HepG2 (cell line): ENCODE results near the gene ATP23. TPM values are rescaled to one million over a fixed set of nuclear protein-coding genes. Genes with fewer than 3 reads are reported as not detected.

Source experiments
- ATAC-seq: fragments of 200-7000 bp; cut with Tn5 transposase; 3 replicates; pipeline ENCODE4 v1.9.1; 2020; ENCODE audit warnings: mild to moderate bottlenecking, moderate library complexity
- BruUV-seq: library from RNA; stranded (reverse); fragments of 400-500 nt; replicated peaks from 2 replicates; lab custom pipeline; 2021; lab: Mats Ljungman, UMichigan
- CTCF ChIA-PET: fragments of 300-600 bp; formaldehyde crosslinking; extraction: SDS; loops from one replicate; lab custom pipeline; 2021; ENCODE audit warnings: low total read pairs, inconsistent platforms, low intra/inter-chr PET ratio; lab: Yijun Ruan, JAX
- POLR2A ChIA-PET: fragments of 350-600 bp; sonication (Branson Sonifier 250); formaldehyde crosslinking; loops from one replicate; lab custom pipeline; 2020; ENCODE audit warnings: antibody characterized with exemption, inconsistent platforms; lab: Yijun Ruan, JAX
- DNase-seq: peaks from one replicate; pipeline ENCODE4 v3.0.0-alpha.2; 2015; ENCODE audit warnings: low spot score
- FAIRE-seq: peaks from 3 replicates; lab custom pipeline; 2011; peaks lifted over from hg19 to GRCh38; lab: Jason Lieb, UNC
- H2AFZ ChIP-seq: one replicate; pipeline ENCODE4 v1.6.1; 2011; ENCODE audit warnings: low read length, inconsistent platforms
- H3K27ac ChIP-seq: fragments of 300-600 bp; 3 replicates; pipeline ENCODE4 v1.8.0; 2011; ENCODE audit warnings: mixed run types, mild to moderate bottlenecking, mixed read lengths, low read length, inconsistent platforms; ENCODE audit not compliant: insufficient read depth; ENCODE audit errors: extremely low read length
- H3K27me3 ChIP-seq, 2 experiments: fragments of 200-600 bp in 1 of 2; 2 replicates in 1 of 2; 3 replicates in 1 of 2; pipeline versions ENCODE4 v1.6.0 to v1.8.0; 2011; ENCODE audit warnings: low read length in 2 of 2, mild to moderate bottlenecking in 2 of 2, moderate library complexity in 2 of 2, inconsistent platforms in 1 of 2; ENCODE audit not compliant: insufficient read depth in 2 of 2, control insufficient read depth in 1 of 2
- H3K36me3 ChIP-seq, 2 experiments: fragments of 200-600 bp in 1 of 2; replicated peaks in 1 of 2; 2 replicates in 1 of 2; 3 replicates in 1 of 2; pipeline versions ENCODE4 v1.5.1 to v1.8.0; 2011; ENCODE audit warnings: low read length in 2 of 2, inconsistent platforms in 1 of 2; ENCODE audit not compliant: insufficient read depth in 2 of 2, control insufficient read depth in 1 of 2
- H3K4me1 ChIP-seq: 2 replicates; pipeline ENCODE4 v1.5.1; 2012; ENCODE audit warnings: low read length, inconsistent platforms; ENCODE audit not compliant: insufficient read depth
- H3K4me2 ChIP-seq: 2 replicates; pipeline ENCODE4 v1.6.0; 2011; ENCODE audit warnings: low read depth, low read length, inconsistent platforms
- H3K4me3 ChIP-seq, 3 experiments: fragments of 200-600 bp in 1 of 3; sonication (generic), shearing (Covaris generic) in 1 of 3; replicated peaks in 1 of 3; 2 replicates each; pipeline ENCODE4 v1.5.1; 2011 to 2016; ENCODE audit warnings: low read length in 3 of 3, inconsistent platforms in 2 of 3, low read depth in 2 of 3, mild to moderate bottlenecking in 2 of 3, control low read depth in 1 of 3, mixed read lengths in 1 of 3; ENCODE audit not compliant: insufficient read depth in 1 of 3
- H3K79me2 ChIP-seq: one replicate; pipeline ENCODE4 v1.6.1; 2011; ENCODE audit warnings: low read length, inconsistent platforms; ENCODE audit not compliant: insufficient read depth
- H3K9ac ChIP-seq: 2 replicates; pipeline ENCODE4 v1.6.0; 2011; ENCODE audit warnings: mild to moderate bottlenecking, low read depth, low read length, inconsistent platforms; ENCODE audit not compliant: insufficient read depth
- H3K9me3 ChIP-seq: 2 replicates; pipeline ENCODE4 v1.5.1; 2012; ENCODE audit warnings: mild to moderate bottlenecking, low read length
- H4K20me1 ChIP-seq: 2 replicates; pipeline ENCODE4 v1.6.0; 2011; ENCODE audit warnings: inconsistent platforms, mild to moderate bottlenecking, low read length, moderate library complexity; ENCODE audit not compliant: insufficient read depth
- AHR ChIP-seq: IDR thresholded peaks from 2 replicates; pipeline ENCODE4 v1.6.1; 2018; ENCODE audit warnings: missing genetic modification reagents, missing compliant biosample characterization
- CHCHD3 ChIP-seq: sonication (generic); formaldehyde crosslinking; IDR thresholded peaks from 2 replicates; pipeline ENCODE4 v1.8.0; 2022; ENCODE audit warnings: mild to moderate bottlenecking, missing genetic modification reagents, moderate library complexity
- ELF3 ChIP-seq: IDR thresholded peaks from 2 replicates; pipeline ENCODE4 v1.6.1; 2016; ENCODE audit warnings: missing genetic modification reagents, missing compliant biosample characterization
- MAFF ChIP-seq: IDR thresholded peaks from 2 replicates; pipeline ENCODE4 v1.6.1; 2011; ENCODE audit warnings: low read depth, low read length, improper control_type of control experiment
- TCF12 ChIP-seq, 2 experiments: fragments of 450-650 bp in 1 of 2; sonication (generic) in 1 of 2; formaldehyde crosslinking in 1 of 2; IDR thresholded peaks; 2 replicates each; pipeline versions ENCODE4 v1.6.1 to v1.8.0; 2017 to 2022; ENCODE audit warnings: antibody characterized with exemption in 1 of 2, mild to moderate bottlenecking in 1 of 2, missing genetic modification reagents in 1 of 2, moderate library complexity in 1 of 2
- ZBTB7B ChIP-seq: sonication (generic); formaldehyde crosslinking; IDR thresholded peaks from 2 replicates; pipeline ENCODE4 v1.4.0; 2020; ENCODE audit warnings: missing genetic modification reagents
- WGBS: methylation state at CpG from one replicate; pipeline ENCODE4 v1.1.6; 2017; ENCODE audit warnings: low lambda C conversion rate; 5-methylcytosine and 5-hydroxymethylcytosine counted together
- in situ Hi-C: cut with HindIII; loops from 2 replicates; pipeline ENCODE4 v1.10.0; 2017; ENCODE audit warnings: low pct_unique_long_range_greater_than_20kb; ENCODE audit not compliant: extremely low pct_ligation_motif_present
- intact Hi-C: fragments of 100-400 bp; cut with micrococcal nuclease; formaldehyde crosslinking; loops from one replicate; pipeline ENCODE4 v1.10.0; 2022; ENCODE audit not compliant: unreplicated experiment
- polyA plus RNA-seq, 8 experiments: library from polyadenylated mRNA; depleted of rRNA in 3 of 8; stranded (reverse) in 7 of 8; unstranded in 1 of 8; fragments of >200 nt; fragmentation: Illumina TruSeq in 4 of 8; extraction: Trizol in 4 of 8; gene quantifications; 2 replicates each; pipeline versions ENCODE4 v1.2.1 to v1.2.3, GENCODE V29; 2011 to 2016; ENCODE audit warnings: low read depth in 4 of 8, missing spikeins in 1 of 8, mixed read lengths in 1 of 8; ENCODE audit not compliant: insufficient read depth in 1 of 8
- total RNA-seq, 5 experiments: library from RNA; depleted of rRNA; stranded (reverse); fragments of >200 nt; fragmentation: Illumina TruSeq; extraction: Trizol; gene quantifications; 2 replicates each; pipeline ENCODE4 v1.2.3, GENCODE V29; 2016; ENCODE audit warnings: low read depth in 1 of 5
- TF ChIP-seq, protein P1 (sequence below), 2 experiments: fragments of 450-650 bp in 1 of 2; sonication (generic) in 1 of 2; formaldehyde crosslinking; IDR thresholded peaks; 2 replicates each; pipeline versions ENCODE4 v1.5.0 to v1.8.0; 2020 to 2022; ENCODE audit warnings: mild to moderate bottlenecking in 1 of 2, missing genetic modification reagents in 1 of 2
- TF ChIP-seq, protein P2 (sequence below): sonication (generic); formaldehyde crosslinking; IDR thresholded peaks from 2 replicates; pipeline ENCODE4 v1.4.0; 2020; ENCODE audit warnings: missing genetic modification reagents
- TF ChIP-seq, protein P3 (sequence below): sonication (generic); formaldehyde crosslinking; IDR thresholded peaks from 2 replicates; pipeline ENCODE4 v1.4.0; 2020; ENCODE audit warnings: missing genetic modification reagents, mild to moderate bottlenecking, borderline replicate concordance
- TF ChIP-seq, protein P4 (sequence below): sonication (generic); formaldehyde crosslinking; IDR thresholded peaks from 2 replicates; pipeline ENCODE4 v1.5.0; 2020; ENCODE audit warnings: missing genetic modification reagents

Gene ATP23
- total and polyA plus RNA-seq, 2 of the 13 experiments (the other 11 are each of a cell fraction or from before 2014, with no cell fraction given) = 12.1 to 14.7 TPM

DNA sequence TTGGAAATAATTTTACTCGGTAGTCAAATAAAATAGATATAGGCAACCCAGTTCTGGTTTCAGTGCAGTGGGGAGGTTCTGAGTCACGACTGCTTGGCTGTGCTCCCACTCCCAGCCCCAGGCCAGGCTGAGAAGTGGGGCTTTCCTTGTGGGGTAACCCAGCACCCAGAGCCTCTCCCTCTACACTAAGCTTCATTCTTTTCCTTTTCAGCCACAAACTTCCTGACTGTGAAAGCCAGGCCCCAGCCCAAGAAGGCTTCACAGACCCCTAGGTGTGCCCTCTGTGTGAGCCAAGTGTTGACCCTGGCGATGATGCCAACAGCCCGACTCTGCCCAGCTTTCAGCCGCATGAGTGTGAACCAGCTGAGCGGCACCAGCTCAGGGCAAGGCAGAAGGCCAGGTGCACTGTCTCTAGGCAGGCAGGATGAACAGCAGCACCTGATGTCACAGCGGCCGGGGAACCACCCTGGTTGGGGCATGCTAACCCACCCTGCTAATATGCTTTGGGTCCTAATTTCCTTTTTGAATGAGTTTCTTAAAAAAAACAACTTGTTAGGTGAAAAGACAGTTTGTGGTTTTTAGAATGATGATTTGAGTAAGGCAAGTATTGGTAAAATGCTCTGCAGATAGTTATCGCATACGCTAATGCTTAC, 42.2 kb upstream of the ATP23 start:
- POLR2A ChIA-PET = interaction anchor here (6.1 kb wide), 1 partner anchor 53 kb away, joined by 110 read pairs; the partner anchor contains the start of gene CTDSP2

More for the DNA sequence above, 42.2 kb upstream of the ATP23 start:
- H3K4me3 ChIP-seq = no peak overlapping the region
- no peaks in the 10 kb centered on the region for H3K9me3 ChIP-seq
- H3K4me2 ChIP-seq = no peak overlapping the region
- WGBS = 45% methylated on average over 6 of the region's 10 CpGs
- no TSS peak for BruUV-seq
- CTCF ChIA-PET = no interaction called here
- H3K36me3 ChIP-seq = no peaks in the 10 kb centered on the region
- peaks cover 0 to 47% of the 10 kb centered on the region in 2 experiments for H3K27me3 ChIP-seq
- H3K9ac ChIP-seq = no peak overlapping the region
- DNase-seq = no peak
- no peaks in the 10 kb centered on the region for H4K20me1 ChIP-seq
- no peak for ATAC-seq
- TF ChIP-seq, protein P1, sequence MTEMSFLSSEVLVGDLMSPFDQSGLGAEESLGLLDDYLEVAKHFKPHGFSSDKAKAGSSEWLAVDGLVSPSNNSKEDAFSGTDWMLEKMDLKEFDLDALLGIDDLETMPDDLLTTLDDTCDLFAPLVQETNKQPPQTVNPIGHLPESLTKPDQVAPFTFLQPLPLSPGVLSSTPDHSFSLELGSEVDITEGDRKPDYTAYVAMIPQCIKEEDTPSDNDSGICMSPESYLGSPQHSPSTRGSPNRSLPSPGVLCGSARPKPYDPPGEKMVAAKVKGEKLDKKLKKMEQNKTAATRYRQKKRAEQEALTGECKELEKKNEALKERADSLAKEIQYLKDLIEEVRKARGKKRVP (CRISPR knock-in tag; IDR thresholded peaks at IDR 0.05) = no peak
- TF ChIP-seq ZBTB7B (no peak), MAFF (no peak), AHR (CRISPR knock-in tag) (no peak), ELF3 (CRISPR knock-in tag) (no peak), CHCHD3 (no peak), TCF12 (IDR thresholded peaks at IDR 0.05) (no peak), TCF12 (CRISPR knock-in tag; IDR thresholded peaks at IDR 0.05) (no peak)
- TF ChIP-seq, protein P2, sequence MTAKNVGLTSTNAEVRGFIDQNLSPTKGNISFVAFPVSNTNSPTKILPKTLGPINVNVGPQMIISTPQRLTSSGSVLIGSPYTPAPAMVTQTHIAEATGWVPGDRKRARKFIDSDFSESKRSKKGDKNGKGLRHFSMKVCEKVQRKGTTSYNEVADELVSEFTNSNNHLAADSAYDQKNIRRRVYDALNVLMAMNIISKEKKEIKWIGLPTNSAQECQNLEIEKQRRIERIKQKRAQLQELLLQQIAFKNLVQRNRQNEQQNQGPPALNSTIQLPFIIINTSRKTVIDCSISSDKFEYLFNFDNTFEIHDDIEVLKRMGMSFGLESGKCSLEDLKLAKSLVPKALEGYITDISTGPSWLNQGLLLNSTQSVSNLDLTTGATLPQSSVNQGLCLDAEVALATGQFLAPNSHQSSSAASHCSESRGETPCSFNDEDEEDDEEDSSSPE (CRISPR knock-in tag) = no peak
- TF ChIP-seq, protein P3, sequence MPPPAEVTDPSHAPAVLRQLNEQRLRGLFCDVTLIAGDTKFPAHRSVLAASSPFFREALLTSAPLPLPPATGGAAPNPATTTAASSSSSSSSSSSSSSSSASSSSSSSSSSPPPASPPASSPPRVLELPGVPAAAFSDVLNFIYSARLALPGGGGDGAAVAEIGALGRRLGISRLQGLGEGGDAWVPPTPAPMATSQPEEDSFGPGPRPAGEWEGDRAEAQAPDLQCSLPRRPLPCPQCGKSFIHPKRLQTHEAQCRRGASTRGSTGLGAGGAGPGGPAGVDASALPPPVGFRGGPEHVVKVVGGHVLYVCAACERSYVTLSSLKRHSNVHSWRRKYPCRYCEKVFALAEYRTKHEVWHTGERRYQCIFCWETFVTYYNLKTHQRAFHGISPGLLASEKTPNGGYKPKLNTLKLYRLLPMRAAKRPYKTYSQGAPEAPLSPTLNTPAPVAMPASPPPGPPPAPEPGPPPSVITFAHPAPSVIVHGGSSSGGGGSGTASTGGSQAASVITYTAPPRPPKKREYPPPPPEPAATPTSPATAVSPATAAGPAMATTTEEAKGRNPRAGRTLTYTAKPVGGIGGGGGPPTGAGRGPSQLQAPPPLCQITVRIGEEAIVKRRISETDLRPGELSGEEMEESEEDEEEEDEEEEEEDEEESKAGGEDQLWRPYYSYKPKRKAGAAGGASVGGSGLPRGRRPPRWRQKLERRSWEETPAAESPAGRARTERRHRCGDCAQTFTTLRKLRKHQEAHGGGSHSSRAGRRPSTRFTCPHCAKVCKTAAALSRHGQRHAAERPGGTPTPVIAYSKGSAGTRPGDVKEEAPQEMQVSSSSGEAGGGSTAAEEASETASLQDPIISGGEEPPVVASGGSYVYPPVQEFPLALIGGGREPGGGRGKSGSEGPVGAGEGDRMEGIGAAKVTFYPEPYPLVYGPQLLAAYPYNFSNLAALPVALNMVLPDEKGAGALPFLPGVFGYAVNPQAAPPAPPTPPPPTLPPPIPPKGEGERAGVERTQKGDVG (CRISPR knock-in tag) = no peak
- TF ChIP-seq, protein P4, sequence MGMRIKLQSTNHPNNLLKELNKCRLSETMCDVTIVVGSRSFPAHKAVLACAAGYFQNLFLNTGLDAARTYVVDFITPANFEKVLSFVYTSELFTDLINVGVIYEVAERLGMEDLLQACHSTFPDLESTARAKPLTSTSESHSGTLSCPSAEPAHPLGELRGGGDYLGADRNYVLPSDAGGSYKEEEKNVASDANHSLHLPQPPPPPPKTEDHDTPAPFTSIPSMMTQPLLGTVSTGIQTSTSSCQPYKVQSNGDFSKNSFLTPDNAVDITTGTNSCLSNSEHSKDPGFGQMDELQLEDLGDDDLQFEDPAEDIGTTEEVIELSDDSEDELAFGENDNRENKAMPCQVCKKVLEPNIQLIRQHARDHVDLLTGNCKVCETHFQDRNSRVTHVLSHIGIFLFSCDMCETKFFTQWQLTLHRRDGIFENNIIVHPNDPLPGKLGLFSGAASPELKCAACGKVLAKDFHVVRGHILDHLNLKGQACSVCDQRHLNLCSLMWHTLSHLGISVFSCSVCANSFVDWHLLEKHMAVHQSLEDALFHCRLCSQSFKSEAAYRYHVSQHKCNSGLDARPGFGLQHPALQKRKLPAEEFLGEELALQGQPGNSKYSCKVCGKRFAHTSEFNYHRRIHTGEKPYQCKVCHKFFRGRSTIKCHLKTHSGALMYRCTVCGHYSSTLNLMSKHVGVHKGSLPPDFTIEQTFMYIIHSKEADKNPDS (CRISPR knock-in tag) = no peak
- TF ChIP-seq, all 625 proteins: peak for 0
- Histone ChIP-seq H3K27ac (no peak overlapping the region), H2AFZ (no peak overlapping the region), H3K79me2 (no peaks in the 10 kb centered on the region), H3K4me1 (peaks cover 47% of the 10 kb centered on the region)
- in situ Hi-C loops = loop anchor here (5.0 kb wide), 1 partner anchor 57 kb away; no protein-coding TSS in a partner anchor
- intact Hi-C loops = no loop called here
- no peak for FAIRE-seq
